NCI-H1092 (cell line): ENCODE measurements around the gene FLYWCH2.

ENCODE experiments used
- DNase-seq: peaks from one replicate; lab custom pipeline; 2025; lab: John Stamatoyannopoulos, UW

Gene FLYWCH2

DNA sequence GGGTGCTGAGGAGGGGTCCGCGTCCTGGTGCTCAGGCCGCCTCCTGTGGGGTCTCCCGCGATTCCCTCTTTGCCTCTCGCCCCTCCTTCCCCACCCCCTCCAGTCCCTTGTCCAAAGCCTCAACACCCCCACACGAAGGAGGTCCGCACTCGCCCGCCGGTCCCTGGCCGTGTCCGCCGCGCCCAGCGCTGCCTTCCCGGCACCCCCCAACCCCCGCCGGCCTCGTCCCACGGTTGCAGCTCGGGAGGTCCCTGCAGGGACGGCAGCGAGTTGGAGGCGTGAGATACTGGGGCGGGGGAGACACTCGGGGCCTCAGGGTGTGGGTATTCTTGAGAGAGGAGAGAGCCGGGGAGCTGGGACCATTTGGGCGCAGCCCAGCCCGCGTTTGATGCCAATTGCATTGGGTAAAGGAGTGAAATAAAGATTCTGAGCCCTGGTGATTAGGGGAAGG, 468 bp downstream of the FLYWCH2 start:
- no peak for DNase-seq

- DNase-seq = no peak
Measured at GRCh38 chr16:2884041-2884451, 1.0 kb downstream of the FLYWCH2 start.

- DNase-seq = no peak
Measured at GRCh38 chr16:2894231-2894630, 11.2 kb downstream of the FLYWCH2 start.

DNA sequence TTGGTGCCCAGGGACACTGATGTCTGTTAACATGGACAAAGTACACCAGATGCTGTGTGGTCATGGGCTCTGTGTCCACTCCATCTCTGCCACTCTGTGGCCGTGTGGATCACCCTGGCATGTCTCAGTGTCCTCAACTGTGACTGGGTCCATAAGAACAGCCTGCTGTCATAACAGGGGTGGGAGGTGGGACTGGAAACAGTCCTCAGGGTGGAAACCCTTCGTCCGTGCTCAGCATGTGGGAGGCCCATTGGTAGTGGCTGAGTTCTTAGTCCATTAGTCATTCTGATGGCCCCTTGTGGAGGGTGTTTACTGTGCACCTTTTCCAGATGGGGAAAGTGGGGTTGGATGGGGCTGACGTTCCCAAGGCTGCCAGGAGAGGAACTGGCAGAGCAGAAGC, 12.8 kb downstream of the FLYWCH2 start:
- no peak for DNase-seq

- no peak for DNase-seq
Measured at GRCh38 chr16:2896480-2897010, 13.5 kb downstream of the FLYWCH2 start.

DNA sequence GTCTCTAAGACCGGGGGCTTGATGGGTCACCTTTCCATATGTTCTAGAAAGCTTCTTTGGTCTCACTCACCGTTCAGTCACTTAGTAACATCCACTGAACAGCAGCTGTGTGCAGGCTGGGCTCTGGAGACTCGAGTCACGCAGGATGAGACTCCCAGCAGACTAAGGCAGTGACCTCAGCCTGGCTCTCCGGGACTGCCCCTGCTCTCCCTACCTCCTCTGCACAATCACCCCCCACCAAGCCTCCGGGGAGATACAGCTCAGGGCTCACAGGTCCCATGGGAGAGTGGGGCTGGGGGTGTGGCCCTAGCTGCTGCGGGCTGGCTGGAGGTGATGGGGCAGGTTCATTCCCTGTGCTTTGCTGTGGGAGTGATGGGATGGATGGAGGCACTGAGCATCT, 14.1 kb downstream of the FLYWCH2 start:
- DNase-seq = no peak

GRCh38 chr16:2898831-2899563, 16.0 kb downstream of the FLYWCH2 start:
- DNase-seq = no peak

DNA sequence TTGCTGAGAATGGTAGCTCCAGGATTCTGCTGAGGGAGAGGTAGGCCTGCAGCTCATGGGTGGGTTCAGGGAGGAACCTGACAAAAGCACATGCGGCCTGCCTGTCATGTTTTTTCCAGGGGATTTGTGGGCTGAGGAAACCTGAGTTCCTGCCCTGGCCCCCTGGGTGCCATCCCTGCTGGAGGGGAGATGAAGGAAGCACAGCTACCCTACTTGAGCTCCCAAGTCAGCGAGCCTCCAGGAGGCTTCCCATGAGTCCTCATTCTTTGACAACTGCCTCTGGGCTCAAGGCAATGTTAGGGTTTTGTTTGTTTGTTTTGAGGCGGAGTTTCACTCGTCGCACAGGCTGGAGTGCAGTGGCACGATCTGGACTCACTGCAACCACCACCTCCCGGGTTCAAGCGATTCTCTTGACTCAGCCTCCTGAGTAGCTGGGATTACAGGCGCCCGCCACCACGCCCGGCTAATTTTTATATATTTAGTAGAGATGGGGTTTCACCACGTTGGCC, 16.6 kb downstream of the FLYWCH2 start:
- no peak for DNase-seq

GRCh38 chr16:2900526-2901075, 17.6 kb downstream of the FLYWCH2 start:
- DNase-seq = no peak

DNA sequence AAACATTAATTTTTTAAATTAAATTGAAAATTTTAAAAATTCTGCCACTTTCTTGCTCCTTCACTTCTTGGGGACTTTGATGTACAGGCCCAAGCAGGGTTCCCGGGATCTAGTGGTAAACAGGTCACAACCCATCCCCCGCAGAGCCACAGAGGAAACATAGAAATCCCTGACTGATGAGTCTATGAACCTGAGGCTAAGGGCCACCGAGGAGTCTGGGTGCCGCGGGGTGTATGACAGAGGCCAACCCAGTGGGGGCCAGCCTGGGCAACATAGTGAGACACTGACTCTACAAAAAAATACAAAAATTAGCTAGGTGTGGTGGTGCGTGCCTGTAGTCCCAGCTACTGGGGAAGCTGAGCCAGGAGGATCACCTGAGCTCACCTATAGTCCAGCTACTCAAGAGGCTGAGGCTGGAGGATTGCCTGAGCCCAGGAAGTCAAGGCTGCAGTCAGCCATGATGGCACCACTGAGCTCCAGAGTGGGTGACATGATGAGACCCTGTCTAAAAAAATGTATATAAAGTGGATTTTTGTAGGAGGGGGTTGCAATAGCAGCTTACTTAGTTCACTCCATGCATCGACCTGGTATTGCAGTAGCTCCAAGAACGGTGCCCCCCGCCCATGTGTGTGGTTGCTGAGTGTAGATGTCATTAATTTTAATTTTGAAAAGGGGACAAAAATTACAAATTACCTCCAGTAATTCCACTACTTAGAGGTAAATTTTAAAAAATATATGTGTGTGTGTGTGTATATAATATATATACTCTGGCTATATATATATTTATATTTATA, 19.5 kb downstream of the FLYWCH2 start:
- DNase-seq = no peak

DNA sequence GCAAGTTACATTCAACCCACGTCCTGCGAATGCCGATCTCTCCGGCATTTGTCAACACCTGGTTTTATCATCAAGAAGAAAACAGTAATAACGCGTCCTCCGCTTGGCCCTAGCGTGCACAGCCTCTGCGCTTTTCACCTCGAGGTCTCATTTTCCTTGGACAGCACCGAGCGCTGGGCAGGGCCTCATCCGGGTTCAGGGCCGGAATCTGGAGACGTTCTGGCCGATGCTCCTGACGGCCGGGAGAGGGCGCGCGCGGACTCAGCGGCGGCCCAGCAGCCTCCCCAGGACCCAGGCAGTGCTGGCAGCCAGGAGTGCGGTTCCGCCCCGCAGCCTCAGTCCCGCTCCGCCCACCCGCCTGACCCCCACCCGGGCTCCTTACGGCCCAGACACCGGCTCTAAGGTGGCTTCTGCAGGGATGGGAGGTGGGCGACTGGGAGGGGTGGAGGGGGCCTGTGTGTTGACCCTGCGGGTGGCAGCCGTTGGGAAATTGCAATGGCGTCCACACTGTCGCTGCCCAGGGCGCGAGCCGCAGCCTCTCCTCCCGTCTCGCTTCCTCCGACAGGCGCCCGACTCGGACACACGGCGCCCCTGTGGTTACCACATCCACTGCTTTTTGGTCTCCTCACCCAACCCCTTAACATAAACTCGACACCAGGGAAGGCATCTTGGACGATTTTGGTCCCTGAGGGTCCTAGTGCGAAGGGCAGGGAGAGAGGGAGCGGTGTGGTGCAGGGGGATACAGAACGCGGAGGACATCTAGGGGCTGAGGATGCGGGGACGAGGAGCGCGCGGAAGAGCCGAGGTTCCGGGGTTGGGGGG, 21.3 kb downstream of the FLYWCH2 start:
- DNase-seq = peak; percentile 67

DNA sequence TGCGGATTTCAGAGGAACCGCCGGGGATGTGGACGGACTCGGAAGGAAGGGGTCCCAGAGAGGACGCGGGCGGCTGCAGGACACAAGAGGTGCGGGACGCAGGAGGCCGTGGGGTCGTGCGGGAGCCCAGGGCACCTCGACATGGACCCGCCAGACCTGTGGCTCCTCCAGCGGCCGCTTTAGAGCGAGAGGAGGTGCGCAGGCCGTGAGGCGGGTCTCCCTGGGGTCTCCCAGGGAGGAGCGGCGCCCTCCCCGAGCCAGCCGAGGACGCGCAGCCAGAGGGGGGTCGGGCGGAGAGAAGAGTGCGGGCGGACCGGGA, 21.9 kb downstream of the FLYWCH2 start:
- DNase-seq = no peak

GRCh38 chr16:2905241-2905987, 22.4 kb downstream of the FLYWCH2 start:
- DNase-seq = peak; percentile 99

GRCh38 chr16:2905988-2906387, 23.0 kb downstream of the FLYWCH2 start:
- no peak for DNase-seq

DNA sequence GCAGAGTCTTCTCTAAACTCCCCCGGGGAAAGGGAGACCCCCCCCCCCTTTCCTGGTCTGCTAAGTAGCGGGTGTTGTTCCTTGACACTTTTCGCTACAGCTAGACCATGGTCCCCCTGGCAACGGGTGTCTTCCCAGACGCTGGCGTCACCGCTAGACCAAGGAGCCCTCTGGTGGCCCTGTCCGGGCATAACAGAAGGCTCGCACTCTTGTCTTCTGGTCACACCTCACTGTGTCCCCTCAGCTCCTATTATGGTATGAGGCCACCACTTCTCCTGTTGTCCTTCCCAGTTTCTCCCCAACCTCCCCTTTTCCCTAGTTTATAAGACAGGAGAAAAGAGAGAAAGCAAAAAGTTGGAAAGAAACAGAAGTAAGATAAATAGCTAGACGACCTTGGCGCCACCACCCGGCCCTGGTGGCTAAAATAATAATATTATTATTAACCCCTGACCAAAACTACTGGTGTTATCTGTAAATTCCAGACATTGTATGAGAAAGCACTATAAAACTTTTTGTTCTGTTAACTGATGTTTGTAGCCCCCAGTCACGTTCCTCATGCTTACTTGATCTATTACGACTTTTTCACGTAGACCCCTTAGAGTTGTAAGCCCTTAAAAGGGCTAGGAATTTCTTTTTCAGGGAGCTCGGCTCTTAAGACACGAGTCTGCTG, 24.2 kb downstream of the FLYWCH2 start:
- DNase-seq = peak; percentile 5

DNA sequence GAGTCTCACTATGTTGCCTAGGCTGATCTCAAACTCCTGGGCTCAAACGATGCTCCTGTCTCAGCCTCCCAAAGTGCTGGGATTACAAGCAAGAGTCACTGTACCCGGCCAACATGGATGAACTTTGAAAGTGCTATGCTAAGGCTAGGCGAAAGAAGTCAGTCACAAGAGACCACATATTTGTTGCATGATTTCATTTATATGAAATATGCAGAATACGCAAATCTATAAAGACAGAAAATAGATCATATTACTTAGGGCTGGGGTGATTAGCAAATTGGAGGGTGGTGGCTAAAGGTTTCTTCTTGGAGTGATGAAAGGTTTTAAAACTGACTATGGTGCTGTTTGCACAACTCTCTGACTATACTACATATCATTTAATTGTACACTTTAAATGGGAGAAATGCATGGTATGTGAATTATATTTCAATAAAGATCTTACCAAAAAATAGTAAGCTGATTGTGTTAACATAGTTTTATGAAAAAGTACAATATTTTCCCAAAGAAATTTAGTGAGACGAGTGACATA, 27.5 kb downstream of the FLYWCH2 start:
- DNase-seq = no peak

GRCh38 chr16:2911638-2912329, 28.8 kb downstream of the FLYWCH2 start, which contains the start of gene FLYWCH1:
Gene FLYWCH1, plus strand, starts transcription at chr16:2911931. Its CDS starts 17,755 bp downstream, at chr16:2929686.
- peak; percentile 98 for DNase-seq

DNA sequence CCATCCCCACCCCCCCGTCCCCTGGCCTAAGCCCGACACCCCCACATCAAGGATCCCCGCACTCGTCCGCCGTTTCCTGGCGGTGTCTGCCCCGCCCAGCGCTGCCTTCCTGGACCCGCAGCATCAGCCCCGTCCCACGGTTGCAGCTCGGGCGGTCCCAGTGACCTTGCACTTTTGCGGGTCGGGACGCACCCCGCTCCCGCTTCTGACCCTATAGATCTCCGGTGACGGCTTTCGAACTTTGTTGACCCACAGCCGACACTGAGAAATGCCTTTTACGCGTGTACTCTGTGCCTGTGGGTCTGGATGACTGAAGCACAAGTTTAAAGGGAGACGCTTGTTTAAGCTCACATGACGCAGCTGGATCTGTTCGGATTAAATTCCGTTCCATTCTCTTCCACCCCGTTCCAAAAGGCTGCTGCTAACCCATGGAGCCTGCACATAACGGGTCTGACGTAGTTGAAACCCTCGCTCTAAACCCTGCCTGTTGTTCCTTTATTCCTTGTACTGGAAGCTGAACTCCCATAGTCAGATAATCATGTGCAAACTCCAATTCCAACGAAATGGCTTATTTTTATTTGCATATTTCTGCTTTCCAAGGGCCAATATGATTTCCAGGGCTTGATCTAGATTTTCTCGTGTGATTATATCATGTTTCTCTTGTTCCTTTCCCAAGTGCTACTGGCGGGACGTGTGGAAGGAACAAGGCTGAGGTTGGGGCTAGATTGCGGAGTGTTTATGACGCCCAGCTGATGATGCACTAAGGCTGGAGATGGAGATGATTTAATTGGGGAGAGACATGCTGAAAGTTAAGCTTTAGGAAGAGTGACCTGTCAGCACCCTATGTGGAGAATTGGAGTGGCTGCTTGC, 29.6 kb downstream of the FLYWCH2 start:
- DNase-seq = no peak

- no peak for DNase-seq
Measured at GRCh38 chr16:2913603-2914002, 30.6 kb downstream of the FLYWCH2 start.
